ENCODE measurements around the gene FBXW7. TPM values are rescaled to one million over a fixed set of nuclear protein-coding genes. Genes with fewer than 3 reads are reported as not detected.
A peak's percentile ranks its signal among the peaks of the same experiment; 100 is the strongest.

FBXW7 gene
- total RNA-seq, 1 donor from 2014 or later: 47.2 TPM

DNA sequence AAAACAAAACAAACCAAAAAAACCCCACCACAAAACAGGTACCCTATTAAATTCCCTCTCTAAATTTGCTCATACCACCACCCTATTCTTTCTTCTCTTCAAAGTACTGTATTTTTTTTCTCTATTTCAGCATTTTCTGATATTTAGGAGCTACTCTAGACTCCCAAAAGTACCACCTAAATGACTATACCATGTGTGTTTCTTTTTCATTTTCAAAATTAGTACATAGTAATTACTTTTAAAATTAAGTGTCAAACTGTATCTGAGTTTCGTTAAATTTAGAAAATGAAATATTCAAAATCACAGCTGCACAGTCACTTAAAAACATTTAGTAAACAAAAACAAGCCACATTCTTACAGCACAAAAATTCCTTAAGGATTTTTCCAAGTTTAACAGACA is 161.7 kb downstream of the FBXW7 start:
- intact Hi-C loops (cut with DNase I): no loop called here
- TF ChIP-seq, protein P1, sequence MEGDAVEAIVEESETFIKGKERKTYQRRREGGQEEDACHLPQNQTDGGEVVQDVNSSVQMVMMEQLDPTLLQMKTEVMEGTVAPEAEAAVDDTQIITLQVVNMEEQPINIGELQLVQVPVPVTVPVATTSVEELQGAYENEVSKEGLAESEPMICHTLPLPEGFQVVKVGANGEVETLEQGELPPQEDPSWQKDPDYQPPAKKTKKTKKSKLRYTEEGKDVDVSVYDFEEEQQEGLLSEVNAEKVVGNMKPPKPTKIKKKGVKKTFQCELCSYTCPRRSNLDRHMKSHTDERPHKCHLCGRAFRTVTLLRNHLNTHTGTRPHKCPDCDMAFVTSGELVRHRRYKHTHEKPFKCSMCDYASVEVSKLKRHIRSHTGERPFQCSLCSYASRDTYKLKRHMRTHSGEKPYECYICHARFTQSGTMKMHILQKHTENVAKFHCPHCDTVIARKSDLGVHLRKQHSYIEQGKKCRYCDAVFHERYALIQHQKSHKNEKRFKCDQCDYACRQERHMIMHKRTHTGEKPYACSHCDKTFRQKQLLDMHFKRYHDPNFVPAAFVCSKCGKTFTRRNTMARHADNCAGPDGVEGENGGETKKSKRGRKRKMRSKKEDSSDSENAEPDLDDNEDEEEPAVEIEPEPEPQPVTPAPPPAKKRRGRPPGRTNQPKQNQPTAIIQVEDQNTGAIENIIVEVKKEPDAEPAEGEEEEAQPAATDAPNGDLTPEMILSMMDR (IDR thresholded peaks at IDR 0.05): no peak
- no peak overlapping the region for H3K27ac ChIP-seq
- DNase-seq (no peak), ATAC-seq (no peak)
- H3K27me3 ChIP-seq: no peaks in the 10 kb centered on the region
- H3K4me1 ChIP-seq: no peaks in the 10 kb centered on the region
- H3K36me3 ChIP-seq: no peaks in the 10 kb centered on the region
- H3K4me3 ChIP-seq: no peak overlapping the region
- H3K9me3 ChIP-seq: no peaks in the 10 kb centered on the region

DNA sequence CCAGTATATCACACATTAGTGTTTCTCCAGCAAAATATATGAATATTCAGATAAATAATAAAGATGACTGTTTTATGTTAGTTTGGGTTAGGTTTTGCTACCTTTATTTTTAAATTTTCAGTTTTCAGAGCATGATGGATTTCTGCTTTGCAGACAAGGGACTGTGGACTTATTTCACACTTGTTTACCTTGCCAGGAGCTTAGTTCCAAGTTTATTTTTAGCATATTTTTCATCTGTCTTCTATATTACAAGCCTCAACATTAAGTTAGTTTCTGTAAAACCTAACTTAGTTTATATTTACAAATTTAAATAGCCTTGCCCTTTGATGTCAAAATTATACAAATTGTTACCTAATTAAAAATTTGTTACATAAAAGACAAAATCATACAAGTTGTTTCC is 163.4 kb downstream of the FBXW7 start:
- ATAC-seq (no peak), DNase-seq (no peak)
- Histone ChIP-seq H3K27ac (no peak overlapping the region), H3K4me3 (no peak overlapping the region), H3K27me3 (no peaks in the 10 kb centered on the region), H3K36me3 (no peaks in the 10 kb centered on the region), H3K4me1 (no peaks in the 10 kb centered on the region), H3K9me3 (no peaks in the 10 kb centered on the region)
- TF ChIP-seq, protein P1 (IDR thresholded peaks at IDR 0.05): no peak
- intact Hi-C loops (cut with DNase I): no loop called here

DNA sequence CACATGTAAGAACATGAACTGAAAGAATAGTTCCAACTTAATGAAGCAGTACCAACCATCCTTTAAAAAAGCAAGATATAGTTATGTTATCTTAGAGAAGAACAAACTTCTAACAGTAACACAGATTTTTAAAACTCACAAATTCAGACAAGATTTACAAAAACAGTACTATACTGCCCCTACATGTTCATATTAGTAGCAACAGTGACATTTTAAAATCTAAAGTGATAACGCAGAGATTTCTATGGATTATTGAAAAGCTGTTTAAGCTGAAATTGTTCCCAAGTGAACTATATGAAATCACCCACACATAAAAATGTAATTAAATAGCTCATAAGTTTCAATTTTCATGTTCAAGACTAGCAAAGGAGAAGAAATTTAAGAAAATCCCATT is 166.0 kb downstream of the FBXW7 start:
- Histone ChIP-seq H3K27me3 (no peaks in the 10 kb centered on the region), H3K36me3 (no peaks in the 10 kb centered on the region), H3K4me1 (no peaks in the 10 kb centered on the region), H3K4me3 (no peak overlapping the region), H3K27ac (no peak overlapping the region), H3K9me3 (no peaks in the 10 kb centered on the region)
- TF ChIP-seq, protein P1 (IDR thresholded peaks at IDR 0.05): peak; percentile 33
- ATAC-seq (no peak), DNase-seq (no peak)
- intact Hi-C loops (cut with DNase I): no loop called here

DNA sequence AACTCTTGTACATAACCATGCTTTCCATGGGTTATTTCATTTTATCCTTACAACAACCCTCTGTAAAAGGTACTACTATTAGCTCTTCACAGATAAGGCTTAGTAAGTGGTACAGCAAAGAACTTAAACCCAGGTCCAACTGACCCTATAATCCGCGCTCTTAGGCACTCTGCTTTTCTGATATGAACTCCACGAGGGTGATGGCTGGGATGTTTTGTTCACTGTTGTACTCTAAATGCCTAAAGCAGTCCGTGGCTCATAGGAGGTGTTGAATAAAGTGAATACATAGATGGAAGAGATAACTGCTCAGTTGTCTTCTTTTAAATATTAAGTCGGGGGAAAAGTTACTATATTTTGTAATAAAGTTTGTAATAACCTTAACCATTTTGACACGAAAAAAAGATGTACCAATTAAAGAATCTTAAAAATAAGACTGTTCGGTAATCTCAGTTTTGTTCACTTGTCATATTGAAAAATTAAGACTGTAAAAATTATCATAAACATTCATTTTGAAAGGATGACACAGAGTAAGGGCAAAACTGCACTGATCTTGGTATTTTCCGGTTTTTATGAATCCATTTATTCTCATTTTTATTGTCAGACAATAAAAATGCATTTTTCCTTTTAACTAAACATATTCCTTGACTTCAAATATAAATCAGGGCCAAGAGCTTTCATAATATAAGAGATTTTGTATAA is 166.5 kb downstream of the FBXW7 start:
- Histone ChIP-seq H3K9me3 (no peaks in the 10 kb centered on the region), H3K27me3 (no peaks in the 10 kb centered on the region), H3K36me3 (no peaks in the 10 kb centered on the region), H3K4me1 (no peaks in the 10 kb centered on the region), H3K4me3 (no peak overlapping the region), H3K27ac (no peak overlapping the region)
- TF ChIP-seq, protein P1 (IDR thresholded peaks at IDR 0.05): no peak
- intact Hi-C loops (cut with DNase I): no loop called here
- no peak for DNase-seq
- ATAC-seq: no peak

DNA sequence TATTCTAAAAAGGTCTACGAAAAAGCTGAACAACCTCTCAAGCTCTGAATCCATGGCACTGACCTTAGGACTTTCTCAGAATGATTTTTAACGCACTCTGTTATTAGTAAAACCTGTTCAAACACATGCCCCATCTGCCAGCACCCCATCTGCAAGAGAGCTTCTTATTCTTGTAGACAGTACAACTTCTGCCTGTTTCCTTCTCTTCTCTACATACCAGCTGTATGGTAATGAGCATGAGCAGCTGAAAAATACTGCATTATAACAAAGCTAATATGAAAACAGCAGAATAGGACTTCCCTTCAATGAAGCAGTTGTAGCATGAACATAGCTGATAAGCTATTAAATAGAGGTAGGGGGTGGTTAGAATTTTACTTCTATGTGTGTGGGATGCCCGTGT is 167.9 kb downstream of the FBXW7 start:
- H3K4me3 ChIP-seq: no peak overlapping the region
- no peaks in the 10 kb centered on the region for H3K9me3 ChIP-seq
- H3K4me1 ChIP-seq: no peaks in the 10 kb centered on the region
- intact Hi-C loops (cut with DNase I): no loop called here
- H3K36me3 ChIP-seq: no peaks in the 10 kb centered on the region
- ATAC-seq (no peak), DNase-seq (no peak)
- no peak overlapping the region for H3K27ac ChIP-seq
- TF ChIP-seq, protein P1 (IDR thresholded peaks at IDR 0.05): no peak
- H3K27me3 ChIP-seq: no peaks in the 10 kb centered on the region

DNA sequence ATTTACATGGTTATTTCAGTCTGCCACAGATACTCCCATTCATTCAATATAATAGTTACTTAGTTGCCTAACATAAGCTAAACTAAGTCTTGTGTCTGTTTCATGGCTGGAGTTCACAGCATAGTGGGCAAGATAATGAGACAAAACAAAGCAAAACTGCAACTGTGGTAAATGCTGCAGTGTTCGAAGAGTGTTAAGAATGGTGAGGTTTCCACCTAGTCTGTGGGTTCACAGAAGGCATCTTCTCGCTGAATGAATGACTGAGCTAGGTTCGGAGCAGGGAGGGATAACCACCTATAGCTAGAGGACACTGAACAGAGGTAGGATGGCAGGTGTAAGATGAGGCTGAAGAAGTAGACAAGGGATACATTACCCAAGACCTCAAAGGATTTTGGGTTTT is 171.0 kb downstream of the FBXW7 start:
- intact Hi-C loops (cut with DNase I): no loop called here

More for the DNA sequence above, 171.0 kb downstream of the FBXW7 start:
- TF ChIP-seq, protein P1 (IDR thresholded peaks at IDR 0.05): no peak
- ATAC-seq (no peak), DNase-seq (no peak)
- Histone ChIP-seq H3K4me3 (no peak overlapping the region), H3K36me3 (no peaks in the 10 kb centered on the region), H3K27me3 (no peaks in the 10 kb centered on the region), H3K27ac (no peak overlapping the region), H3K9me3 (no peaks in the 10 kb centered on the region), H3K4me1 (no peaks in the 10 kb centered on the region)

Data from upper lobe of right lung (tissue), 1 donor.